ENCODE data around the gene FCHSD1.

DNA sequence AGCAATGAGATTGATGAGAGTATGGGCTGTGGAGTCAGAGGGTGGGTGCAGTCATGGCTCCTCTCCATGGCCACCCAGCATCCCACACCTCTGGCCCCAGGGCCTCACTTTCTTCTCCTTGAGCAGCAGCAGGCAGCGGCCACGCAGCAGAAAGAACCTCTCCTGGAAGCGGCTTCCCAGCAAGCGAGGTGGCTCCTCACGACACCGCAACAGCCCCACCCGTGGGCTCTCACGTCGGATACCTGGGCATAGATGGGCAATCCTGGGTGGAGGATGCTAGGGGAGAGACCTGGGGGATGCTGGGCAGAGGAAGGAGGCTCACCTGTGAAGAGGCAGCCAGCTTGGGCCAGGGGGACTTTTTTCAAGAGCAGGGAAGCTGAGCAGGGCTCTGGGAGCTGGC lies 5.2 kb upstream of the FCHSD1 start:
- TF ChIP-seq, protein P1, sequence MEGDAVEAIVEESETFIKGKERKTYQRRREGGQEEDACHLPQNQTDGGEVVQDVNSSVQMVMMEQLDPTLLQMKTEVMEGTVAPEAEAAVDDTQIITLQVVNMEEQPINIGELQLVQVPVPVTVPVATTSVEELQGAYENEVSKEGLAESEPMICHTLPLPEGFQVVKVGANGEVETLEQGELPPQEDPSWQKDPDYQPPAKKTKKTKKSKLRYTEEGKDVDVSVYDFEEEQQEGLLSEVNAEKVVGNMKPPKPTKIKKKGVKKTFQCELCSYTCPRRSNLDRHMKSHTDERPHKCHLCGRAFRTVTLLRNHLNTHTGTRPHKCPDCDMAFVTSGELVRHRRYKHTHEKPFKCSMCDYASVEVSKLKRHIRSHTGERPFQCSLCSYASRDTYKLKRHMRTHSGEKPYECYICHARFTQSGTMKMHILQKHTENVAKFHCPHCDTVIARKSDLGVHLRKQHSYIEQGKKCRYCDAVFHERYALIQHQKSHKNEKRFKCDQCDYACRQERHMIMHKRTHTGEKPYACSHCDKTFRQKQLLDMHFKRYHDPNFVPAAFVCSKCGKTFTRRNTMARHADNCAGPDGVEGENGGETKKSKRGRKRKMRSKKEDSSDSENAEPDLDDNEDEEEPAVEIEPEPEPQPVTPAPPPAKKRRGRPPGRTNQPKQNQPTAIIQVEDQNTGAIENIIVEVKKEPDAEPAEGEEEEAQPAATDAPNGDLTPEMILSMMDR (IDR thresholded peaks at IDR 0.05), result no peak
- TF ChIP-seq POLR2A (IDR thresholded peaks at IDR 0.05) (no peak), EP300 (IDR thresholded peaks at IDR 0.05) (no peak)
